ENCODE data around the gene NELFE.

The NELFE gene

DNA sequence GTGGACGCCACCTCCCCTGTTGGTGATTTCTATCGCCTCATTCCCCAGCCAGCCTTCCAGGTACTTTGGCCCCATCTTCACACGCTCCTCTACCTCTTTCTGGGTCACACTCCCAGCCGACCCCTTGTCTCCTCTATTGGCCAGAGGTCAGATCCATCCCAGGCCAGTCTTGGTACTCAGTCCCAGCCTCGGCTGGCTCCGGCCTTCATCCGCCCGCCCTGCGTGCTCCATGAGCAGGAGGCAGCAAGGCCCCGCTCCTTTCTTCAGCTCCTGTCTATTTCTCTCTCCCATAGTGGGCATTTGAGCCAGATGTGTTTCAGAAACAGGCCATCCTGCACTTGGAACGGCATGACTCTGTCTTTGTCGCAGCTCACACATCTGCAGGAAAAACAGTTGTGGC, 2.8 kb upstream of the NELFE start:
- Histone ChIP-seq H3K4me3 (ENCODE audit: low read length) (no peak overlapping the region), H3K4me2 (ENCODE audit: low read length) (no peak overlapping the region), H3K4me1 (ENCODE audit: control insufficient read depth, insufficient read depth, low read length) (peaks cover 15% of the 10 kb centered on the region), H3K9ac (ENCODE audit: low read depth, low read length) (no peak overlapping the region), H3K36me3 (ENCODE audit: insufficient read depth, low read length) (peaks cover 54% of the 10 kb centered on the region), H3K9me3 (replicated peaks; ENCODE audit: low read length) (no peaks in the 10 kb centered on the region), H3K27me3 (ENCODE audit: control insufficient read depth, insufficient read depth, low read length) (no peaks in the 10 kb centered on the region)

DNA sequence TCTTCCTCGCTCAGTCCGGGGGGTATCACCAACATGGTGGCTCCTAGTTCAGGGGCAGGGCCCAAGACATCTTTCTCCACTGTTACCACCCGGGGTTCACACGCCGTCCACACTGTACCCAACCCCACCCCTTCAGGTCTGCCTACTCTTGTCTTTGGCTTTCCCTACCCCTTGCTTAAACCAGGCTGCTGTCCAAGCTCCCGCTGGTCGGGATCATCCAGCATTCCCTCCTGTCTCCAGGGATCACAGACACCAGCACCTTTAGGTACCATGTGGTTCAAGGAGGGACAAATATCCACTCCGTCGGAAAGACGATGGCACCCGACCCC, 395 bp downstream of the NELFE start:
- peak overlapping the region; percentile 96 for H3K9ac ChIP-seq (ENCODE audit: low read depth, low read length)
- H3K36me3 ChIP-seq (ENCODE audit: insufficient read depth, low read length), result peaks cover 62% of the 10 kb centered on the region
- peak overlapping the region; percentile 95 for H3K4me2 ChIP-seq (ENCODE audit: low read length)
- peaks cover 15% of the 10 kb centered on the region for H3K4me1 ChIP-seq (ENCODE audit: control insufficient read depth, insufficient read depth, low read length)
- no peaks in the 10 kb centered on the region for H3K27me3 ChIP-seq (ENCODE audit: control insufficient read depth, insufficient read depth, low read length)
- H3K9me3 ChIP-seq (replicated peaks; ENCODE audit: low read length), result no peaks in the 10 kb centered on the region
- peak overlapping the region; percentile 90 for H3K4me3 ChIP-seq (ENCODE audit: low read length)

DNA sequence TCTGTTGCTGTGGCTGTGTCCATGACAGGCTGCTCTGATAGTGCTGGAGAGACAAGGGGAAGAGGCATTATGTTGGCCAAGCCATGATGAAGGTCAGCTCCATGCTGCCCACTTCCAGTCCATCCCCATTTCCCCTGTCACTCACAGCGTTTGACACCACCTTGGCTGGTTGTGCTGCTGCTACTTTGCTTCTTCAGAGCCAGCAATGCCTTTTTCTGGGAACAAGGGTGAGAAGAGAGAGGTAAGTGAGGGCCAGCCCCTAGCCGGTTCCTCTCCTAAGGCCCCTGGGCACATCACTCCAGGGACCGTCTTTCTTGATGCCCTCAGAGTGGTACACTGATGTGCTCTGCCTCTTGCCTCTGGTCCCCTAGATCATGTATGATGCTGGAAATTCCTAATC, 2.0 kb downstream of the NELFE start:
- Histone ChIP-seq H3K4me3 (ENCODE audit: low read length) (no peak overlapping the region), H3K9ac (ENCODE audit: low read depth, low read length) (no peak overlapping the region), H3K27me3 (ENCODE audit: control insufficient read depth, insufficient read depth, low read length) (no peaks in the 10 kb centered on the region), H3K36me3 (ENCODE audit: insufficient read depth, low read length) (peaks cover 63% of the 10 kb centered on the region), H3K4me1 (ENCODE audit: control insufficient read depth, insufficient read depth, low read length) (peaks cover 15% of the 10 kb centered on the region), H3K4me2 (ENCODE audit: low read length) (no peak overlapping the region), H3K9me3 (replicated peaks; ENCODE audit: low read length) (no peaks in the 10 kb centered on the region)

DNA sequence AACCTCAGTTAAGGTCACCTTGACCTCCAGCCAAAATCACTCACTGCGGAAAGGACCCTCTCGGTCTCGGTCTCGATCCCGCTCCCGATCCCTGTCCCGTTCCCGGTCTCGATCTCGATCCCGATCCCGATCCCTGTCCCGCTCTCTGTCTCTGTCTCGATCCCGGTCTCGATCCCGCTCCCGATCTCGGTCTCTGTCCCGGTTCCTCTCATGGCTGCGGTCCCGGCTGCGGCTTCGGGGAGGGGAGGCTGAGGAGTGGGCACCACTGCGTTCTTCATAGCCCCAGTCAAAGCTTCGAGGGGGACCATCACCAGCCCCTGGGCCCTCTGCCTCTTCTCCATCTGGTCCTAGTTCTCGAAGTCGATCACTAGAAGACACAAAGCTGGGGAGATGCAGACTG, 4.3 kb downstream of the NELFE start:
- Histone ChIP-seq H3K4me1 (ENCODE audit: control insufficient read depth, insufficient read depth, low read length) (peaks cover 10% of the 10 kb centered on the region), H3K9me3 (replicated peaks; ENCODE audit: low read length) (no peaks in the 10 kb centered on the region), H3K4me3 (ENCODE audit: low read length) (no peak overlapping the region), H3K9ac (ENCODE audit: low read depth, low read length) (no peak overlapping the region), H3K27me3 (ENCODE audit: control insufficient read depth, insufficient read depth, low read length) (no peaks in the 10 kb centered on the region), H3K36me3 (ENCODE audit: insufficient read depth, low read length) (peaks cover 61% of the 10 kb centered on the region), H3K4me2 (ENCODE audit: low read length) (no peak overlapping the region)

DNA sequence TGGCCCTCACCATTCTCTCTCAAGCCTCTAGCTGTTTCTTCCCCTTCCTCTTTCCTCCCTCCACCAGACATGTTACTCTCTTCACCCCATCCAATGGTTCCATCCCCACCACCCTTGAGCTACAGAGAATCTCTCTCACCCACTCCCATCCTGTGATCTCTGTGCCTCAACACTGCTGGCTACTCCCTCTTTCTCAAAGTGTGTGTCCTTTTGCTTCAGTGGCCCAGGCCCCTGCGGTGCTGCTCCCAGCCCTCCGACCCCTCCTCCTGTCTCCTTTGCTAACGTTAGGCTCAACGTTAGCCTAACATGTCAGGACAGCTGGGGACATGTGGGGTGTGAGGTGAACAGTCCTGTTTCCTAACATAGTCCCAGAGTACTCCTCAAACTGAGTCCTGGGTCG, 5.9 kb downstream of the NELFE start:
- H3K27me3 ChIP-seq (ENCODE audit: control insufficient read depth, insufficient read depth, low read length), result no peaks in the 10 kb centered on the region
- peaks cover 61% of the 10 kb centered on the region for H3K36me3 ChIP-seq (ENCODE audit: insufficient read depth, low read length)
- peaks cover 12% of the 10 kb centered on the region for H3K4me1 ChIP-seq (ENCODE audit: control insufficient read depth, insufficient read depth, low read length)

DNA sequence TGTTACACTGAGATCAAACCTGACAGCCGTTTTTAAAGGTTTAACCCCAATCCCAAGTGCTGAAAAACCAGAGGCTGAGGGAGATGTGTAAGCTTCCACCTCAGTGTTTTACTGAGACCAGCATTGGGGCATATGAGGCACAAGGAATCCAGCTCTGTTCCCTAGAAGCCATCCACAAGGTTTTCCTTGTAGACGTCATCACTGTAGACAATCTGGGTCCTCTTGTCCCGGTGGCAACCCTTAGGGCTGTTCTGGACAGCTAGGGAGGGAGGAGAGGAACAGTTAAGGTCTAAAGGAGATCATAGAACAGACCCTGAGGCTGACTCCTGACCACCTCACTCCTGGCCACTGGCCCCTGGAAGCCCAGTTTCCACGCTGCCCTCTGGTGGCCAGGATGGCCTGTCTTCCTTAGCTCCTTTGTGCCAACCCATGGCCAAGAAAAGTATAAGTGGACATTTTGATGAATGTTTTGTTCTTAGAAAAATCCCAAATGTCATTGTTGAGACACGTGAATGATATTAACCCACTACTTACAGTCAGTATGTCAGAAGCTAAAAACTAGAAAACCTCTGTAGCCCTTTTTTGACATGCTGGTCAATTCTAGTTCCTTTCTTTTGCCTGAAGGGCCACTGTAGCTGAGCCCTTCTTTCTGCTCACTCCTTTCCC, 6.5 kb downstream of the NELFE start:
- H3K9ac ChIP-seq (ENCODE audit: low read depth, low read length), result no peak overlapping the region
- H3K4me3 ChIP-seq (ENCODE audit: low read length), result no peak overlapping the region
- peaks cover 6% of the 10 kb centered on the region for H3K4me1 ChIP-seq (ENCODE audit: control insufficient read depth, insufficient read depth, low read length)
- H3K27me3 ChIP-seq (ENCODE audit: control insufficient read depth, insufficient read depth, low read length), result no peaks in the 10 kb centered on the region
- no peak overlapping the region for H3K4me2 ChIP-seq (ENCODE audit: low read length)
- peaks cover 61% of the 10 kb centered on the region for H3K36me3 ChIP-seq (ENCODE audit: insufficient read depth, low read length)
- H3K9me3 ChIP-seq (replicated peaks; ENCODE audit: low read length), result no peaks in the 10 kb centered on the region

More for the DNA sequence above, 5.9 kb downstream of the NELFE start:
- H3K9ac ChIP-seq (ENCODE audit: low read depth, low read length), result no peak overlapping the region
- no peak overlapping the region for H3K4me2 ChIP-seq (ENCODE audit: low read length)
- H3K9me3 ChIP-seq (replicated peaks; ENCODE audit: low read length), result no peaks in the 10 kb centered on the region
- no peak overlapping the region for H3K4me3 ChIP-seq (ENCODE audit: low read length)

DNA sequence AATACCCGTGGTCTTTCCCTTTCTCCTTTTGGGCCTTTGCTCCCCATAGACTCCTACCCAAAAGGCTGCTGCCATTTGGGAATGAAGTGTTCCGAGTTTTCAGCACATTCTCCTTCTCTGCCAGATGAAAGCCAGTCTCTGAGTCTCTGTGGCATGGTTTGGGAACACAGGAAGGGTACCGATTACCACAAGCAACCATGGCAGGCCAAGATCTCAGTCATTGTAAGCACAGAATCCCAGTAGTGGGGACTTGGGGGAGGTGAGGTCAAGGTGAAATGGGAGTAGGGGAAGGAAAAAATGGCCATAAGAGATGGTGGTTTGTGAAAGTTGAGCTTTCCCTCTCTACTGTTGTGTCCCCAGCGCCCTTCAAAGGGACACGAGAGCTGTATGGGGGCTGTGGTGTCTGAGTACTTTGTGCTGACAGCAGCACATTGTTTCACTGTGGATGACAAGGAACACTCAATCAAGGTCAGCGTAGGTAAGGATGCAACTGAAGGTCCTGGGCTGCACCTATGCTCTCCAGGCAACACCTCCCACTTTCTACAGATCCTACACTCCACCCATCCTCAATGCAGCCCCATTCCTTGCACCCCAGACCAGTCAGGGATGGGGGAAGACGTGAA, 8.7 kb downstream of the NELFE start:
- no peak overlapping the region for H3K9ac ChIP-seq (ENCODE audit: low read depth, low read length)
- no peaks in the 10 kb centered on the region for H3K27me3 ChIP-seq (ENCODE audit: control insufficient read depth, insufficient read depth, low read length)
- no peaks in the 10 kb centered on the region for H3K9me3 ChIP-seq (replicated peaks; ENCODE audit: low read length)
- H3K4me3 ChIP-seq (ENCODE audit: low read length), result no peak overlapping the region
- H3K4me1 ChIP-seq (ENCODE audit: control insufficient read depth, insufficient read depth, low read length), result peaks cover 20% of the 10 kb centered on the region
- no peak overlapping the region for H3K4me2 ChIP-seq (ENCODE audit: low read length)
- peaks cover 45% of the 10 kb centered on the region for H3K36me3 ChIP-seq (ENCODE audit: insufficient read depth, low read length)

DNA sequence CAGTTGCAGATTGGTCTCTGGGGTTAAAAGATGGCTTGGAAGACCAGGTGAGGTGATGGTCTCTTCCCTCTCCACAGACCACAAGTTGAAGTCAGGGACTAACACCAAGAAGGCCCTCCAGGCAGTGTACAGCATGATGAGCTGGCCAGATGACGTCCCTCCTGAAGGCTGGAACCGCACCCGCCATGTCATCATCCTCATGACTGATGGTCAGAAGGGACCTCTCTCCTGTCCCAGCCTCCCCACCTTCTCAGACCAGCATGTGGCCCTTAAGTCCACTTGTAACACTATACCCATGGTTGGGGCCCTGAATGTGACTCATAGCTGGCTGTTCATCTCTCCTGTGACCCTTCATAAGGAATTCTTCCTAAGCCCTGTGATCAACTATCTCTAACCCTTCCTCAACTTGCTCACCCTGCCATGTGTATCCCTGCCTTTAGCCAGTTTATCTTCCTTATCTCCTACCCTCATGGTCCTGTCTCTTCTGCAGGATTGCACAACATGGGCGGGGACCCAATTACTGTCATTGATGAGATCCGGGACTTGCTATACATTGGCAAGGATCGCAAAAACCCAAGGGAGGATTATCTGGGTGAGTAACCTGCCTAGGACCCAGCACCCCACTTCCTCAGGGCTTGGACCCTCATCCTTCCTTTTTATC, 9.9 kb downstream of the NELFE start:
- peaks cover 33% of the 10 kb centered on the region for H3K36me3 ChIP-seq (ENCODE audit: insufficient read depth, low read length)
- H3K4me2 ChIP-seq (ENCODE audit: low read length), result no peak overlapping the region
- peaks cover 23% of the 10 kb centered on the region for H3K4me1 ChIP-seq (ENCODE audit: control insufficient read depth, insufficient read depth, low read length)
- H3K27me3 ChIP-seq (ENCODE audit: control insufficient read depth, insufficient read depth, low read length), result peaks cover under 1% of the 10 kb centered on the region
- H3K4me3 ChIP-seq (ENCODE audit: low read length), result no peak overlapping the region
- H3K9me3 ChIP-seq (replicated peaks; ENCODE audit: low read length), result no peaks in the 10 kb centered on the region
- no peak overlapping the region for H3K9ac ChIP-seq (ENCODE audit: low read depth, low read length)

DNA sequence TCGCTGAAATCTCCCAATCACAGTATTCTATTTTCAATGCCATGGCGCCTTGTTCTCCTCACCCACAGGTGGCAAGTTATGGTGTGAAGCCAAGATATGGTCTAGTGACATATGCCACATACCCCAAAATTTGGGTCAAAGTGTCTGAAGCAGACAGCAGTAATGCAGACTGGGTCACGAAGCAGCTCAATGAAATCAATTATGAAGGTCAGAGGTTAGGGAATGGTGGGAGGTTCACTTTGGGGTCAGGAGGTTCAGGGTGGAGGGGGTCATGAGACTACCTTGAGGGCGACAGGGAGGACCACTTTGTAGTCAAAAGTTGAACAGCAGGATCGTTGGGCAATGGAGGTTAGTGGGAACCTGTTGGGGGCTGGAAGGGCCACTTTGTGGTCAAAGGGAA, 10.5 kb downstream of the NELFE start:
- peaks cover 7% of the 10 kb centered on the region for H3K27me3 ChIP-seq (ENCODE audit: control insufficient read depth, insufficient read depth, low read length)
- H3K4me2 ChIP-seq (ENCODE audit: low read length), result no peak overlapping the region
- H3K9me3 ChIP-seq (replicated peaks; ENCODE audit: low read length), result no peaks in the 10 kb centered on the region
- H3K4me3 ChIP-seq (ENCODE audit: low read length), result no peak overlapping the region
- H3K36me3 ChIP-seq (ENCODE audit: insufficient read depth, low read length), result peaks cover 27% of the 10 kb centered on the region
- no peak overlapping the region for H3K9ac ChIP-seq (ENCODE audit: low read depth, low read length)
- peaks cover 23% of the 10 kb centered on the region for H3K4me1 ChIP-seq (ENCODE audit: control insufficient read depth, insufficient read depth, low read length)

DNA sequence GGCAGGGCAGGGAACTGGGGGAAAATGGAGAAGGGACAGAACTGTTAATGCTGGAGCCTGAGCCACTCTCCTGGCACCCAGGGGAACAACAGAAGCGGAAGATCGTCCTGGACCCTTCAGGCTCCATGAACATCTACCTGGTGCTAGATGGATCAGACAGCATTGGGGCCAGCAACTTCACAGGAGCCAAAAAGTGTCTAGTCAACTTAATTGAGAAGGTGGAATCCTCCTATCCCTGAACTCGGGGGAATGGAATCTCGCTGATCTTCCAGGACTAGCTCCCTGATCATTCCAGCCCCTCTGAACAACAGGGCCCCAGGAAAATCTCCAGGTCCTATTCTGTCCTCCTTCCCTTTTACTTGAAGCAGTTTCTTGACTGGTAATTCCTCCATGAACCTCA, 10.9 kb downstream of the NELFE start:
- Histone ChIP-seq H3K36me3 (ENCODE audit: insufficient read depth, low read length) (peaks cover 23% of the 10 kb centered on the region), H3K4me1 (ENCODE audit: control insufficient read depth, insufficient read depth, low read length) (peaks cover 23% of the 10 kb centered on the region), H3K4me3 (ENCODE audit: low read length) (no peak overlapping the region), H3K9me3 (replicated peaks; ENCODE audit: low read length) (no peaks in the 10 kb centered on the region), H3K9ac (ENCODE audit: low read depth, low read length) (no peak overlapping the region), H3K27me3 (ENCODE audit: control insufficient read depth, insufficient read depth, low read length) (peaks cover 10% of the 10 kb centered on the region), H3K4me2 (ENCODE audit: low read length) (no peak overlapping the region)

DNA sequence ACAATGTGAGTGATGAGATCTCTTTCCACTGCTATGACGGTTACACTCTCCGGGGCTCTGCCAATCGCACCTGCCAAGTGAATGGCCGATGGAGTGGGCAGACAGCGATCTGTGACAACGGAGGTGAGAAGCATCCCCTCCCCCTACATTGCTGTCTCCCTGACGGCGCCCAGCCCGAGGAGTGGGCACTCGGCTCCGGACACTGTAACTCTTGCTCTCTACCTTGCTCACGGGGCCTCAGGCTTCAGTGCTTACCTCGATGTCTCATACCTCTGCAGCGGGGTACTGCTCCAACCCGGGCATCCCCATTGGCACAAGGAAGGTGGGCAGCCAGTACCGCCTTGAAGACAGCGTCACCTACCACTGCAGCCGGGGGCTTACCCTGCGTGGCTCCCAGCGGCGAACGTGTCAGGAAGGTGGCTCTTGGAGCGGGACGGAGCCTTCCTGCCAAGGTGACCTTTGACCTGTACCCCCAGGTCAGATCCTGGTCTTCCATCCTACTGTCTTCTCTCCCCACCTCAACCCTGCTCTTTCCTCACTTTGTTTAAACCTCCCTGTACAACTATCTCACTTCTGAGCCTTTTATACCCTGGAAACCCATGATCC, 11.6 kb downstream of the NELFE start:
- Histone ChIP-seq H3K4me3 (ENCODE audit: low read length) (no peak overlapping the region), H3K36me3 (ENCODE audit: insufficient read depth, low read length) (peaks cover 18% of the 10 kb centered on the region), H3K27me3 (ENCODE audit: control insufficient read depth, insufficient read depth, low read length) (peaks cover 17% of the 10 kb centered on the region), H3K4me2 (ENCODE audit: low read length) (no peak overlapping the region), H3K9ac (ENCODE audit: low read depth, low read length) (no peak overlapping the region), H3K9me3 (replicated peaks; ENCODE audit: low read length) (no peaks in the 10 kb centered on the region), H3K4me1 (ENCODE audit: control insufficient read depth, insufficient read depth, low read length) (peaks cover 23% of the 10 kb centered on the region)
